Cardiac septum (tissue), 1 donor: ENCODE data around the gene RAD9A. TPM values are rescaled to one million over a fixed set of nuclear protein-coding genes. Genes with fewer than 3 reads are reported as not detected.

ENCODE experiments used
- DNase-seq: peaks from one replicate; pipeline ENCODE4 v3.0.0-alpha.2; 2020; ENCODE audit warnings: low spot score
- intact Hi-C: fragments of 100-400 bp; cut with DNase I; formaldehyde crosslinking; loops from one replicate; pipeline ENCODE4 v1.14.0; 2022
- long read RNA-seq: library from polyadenylated mRNA; unstranded; transcript quantifications from one replicate; pipeline ENCODE4 v2.0.0, GENCODE V29; 2021
- total RNA-seq: library from RNA; stranded (reverse); fragmentation: NEBNext Ultra II Directional; extraction: Animal tissue kit (Norgen Biotek cat#: 25700); gene quantifications from one replicate; pipeline ENCODE4 v1.2.1, GENCODE V29; 2021
- donor health status: DM: no; HTN: no; CAD: no.

The RAD9A gene
- total RNA-seq: 4.8 TPM
- long read RNA-seq, partial matches to known transcripts: 2 of 12 reads
- long read RNA-seq, other reads (novel, unspliced or antisense): 6 of 12 reads

DNA sequence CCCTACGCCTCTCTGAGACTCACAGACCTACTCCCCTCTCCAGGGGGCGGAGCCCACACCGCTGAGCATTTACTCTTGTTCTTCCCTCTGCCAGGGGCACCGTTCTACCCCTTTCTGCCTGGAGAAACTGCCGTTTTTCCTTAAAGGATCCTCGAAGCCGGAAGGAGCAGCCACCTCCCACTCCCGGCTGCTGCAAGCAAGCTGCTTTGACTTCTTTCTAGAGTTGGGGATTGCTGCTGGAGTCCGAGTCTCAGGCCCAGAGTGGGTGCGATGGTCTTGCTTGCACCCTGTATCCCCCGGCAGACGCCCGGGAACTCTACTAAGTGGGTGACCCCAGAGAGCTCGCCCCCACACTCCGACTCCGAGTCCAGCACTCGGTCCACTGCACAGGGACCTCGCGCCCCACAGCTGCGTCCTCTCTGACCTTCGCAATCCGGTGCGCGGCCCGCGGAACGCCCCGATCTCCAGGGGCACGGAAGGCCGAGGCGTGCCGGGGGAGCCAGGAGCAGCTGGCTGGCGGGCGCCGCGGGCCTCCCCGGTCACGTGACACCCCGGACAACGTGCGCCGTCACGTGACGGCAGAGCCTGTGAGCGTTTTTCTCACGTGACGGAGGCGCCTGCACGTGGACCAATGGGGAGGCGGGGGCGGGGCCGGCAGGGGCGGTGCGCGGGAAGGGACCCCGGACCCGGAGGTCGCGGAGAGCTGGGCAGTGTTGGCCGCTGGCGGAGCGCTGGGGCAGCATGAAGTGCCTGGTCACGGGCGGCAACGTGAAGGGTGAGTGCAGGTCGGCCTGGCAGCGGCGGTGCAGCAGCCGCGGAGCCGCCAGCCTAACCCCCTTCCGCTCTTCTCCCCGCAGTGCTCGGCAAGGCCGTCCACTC lies at the start of gene RAD9A:
RAD9A (plus strand) TSS at position 683 of the 879 bp plus-strand sequence; CDS start at position 742, 59 bp downstream.
- intact Hi-C loops: loop anchor here (2.0 to 5.0 kb wide), 3 partner anchors 36 to 115 kb away; partner anchors contain the start of genes RPS6KB2 and TMEM134
- DNase-seq: peak; percentile 98

GRCh38 chr11:67344264-67344663 lies 47.5 kb upstream of the RAD9A start:
- no peak for DNase-seq
- intact Hi-C loops: no loop called here

- intact Hi-C loops: loop anchor here (5.0 kb wide), 1 partner anchor 37 kb away; no protein-coding TSS in a partner anchor
- no peak for DNase-seq
These were observed 46.4 kb upstream of the RAD9A start for GRCh38 chr11:67345247-67345919.

DNA sequence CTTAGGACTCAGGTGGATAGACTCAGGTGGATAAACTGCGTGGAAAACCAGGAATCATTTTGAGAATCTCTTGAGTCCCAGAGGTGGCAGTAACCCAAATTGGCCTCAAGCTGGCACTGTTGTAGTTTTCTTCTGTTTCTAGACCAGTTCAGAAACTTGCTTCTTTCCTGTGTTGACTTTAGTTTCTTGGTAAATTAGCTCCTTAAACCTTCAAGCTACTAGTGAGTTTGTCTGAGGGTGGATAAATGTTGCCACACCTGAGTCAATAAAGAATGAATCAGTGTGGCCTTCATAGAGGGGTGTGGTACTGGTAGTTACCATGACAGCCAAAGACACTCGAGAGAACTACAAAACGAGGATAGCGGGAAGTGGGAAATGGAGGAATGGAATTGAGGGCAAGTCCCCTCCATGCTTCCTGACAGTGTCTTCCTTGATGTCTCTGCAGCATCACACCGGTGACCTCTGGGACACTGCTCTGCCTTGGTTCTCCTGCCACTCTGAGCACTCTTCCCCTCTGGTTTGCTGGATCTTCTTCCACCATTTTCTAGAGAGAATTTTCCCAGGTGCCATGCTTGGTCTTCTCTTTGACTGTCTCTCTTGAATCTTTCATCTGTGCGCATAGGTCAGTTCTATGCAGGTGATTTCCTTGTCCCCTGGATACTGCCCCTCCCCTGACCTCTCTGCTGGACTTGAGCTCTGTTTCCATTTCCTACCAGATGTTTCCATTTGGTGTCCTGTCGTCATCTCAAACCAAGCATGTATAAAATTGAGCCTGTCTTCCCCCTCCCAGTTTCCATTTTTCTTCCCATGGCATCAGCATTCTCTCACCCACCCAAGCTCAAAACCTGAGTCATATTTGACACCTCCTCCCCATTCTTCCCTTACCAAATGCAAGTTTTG lies 45.6 kb upstream of the RAD9A start:
- intact Hi-C loops: loop anchor here (5.0 kb wide), 1 partner anchor 36 kb away; no protein-coding TSS in a partner anchor
- no peak for DNase-seq

DNA sequence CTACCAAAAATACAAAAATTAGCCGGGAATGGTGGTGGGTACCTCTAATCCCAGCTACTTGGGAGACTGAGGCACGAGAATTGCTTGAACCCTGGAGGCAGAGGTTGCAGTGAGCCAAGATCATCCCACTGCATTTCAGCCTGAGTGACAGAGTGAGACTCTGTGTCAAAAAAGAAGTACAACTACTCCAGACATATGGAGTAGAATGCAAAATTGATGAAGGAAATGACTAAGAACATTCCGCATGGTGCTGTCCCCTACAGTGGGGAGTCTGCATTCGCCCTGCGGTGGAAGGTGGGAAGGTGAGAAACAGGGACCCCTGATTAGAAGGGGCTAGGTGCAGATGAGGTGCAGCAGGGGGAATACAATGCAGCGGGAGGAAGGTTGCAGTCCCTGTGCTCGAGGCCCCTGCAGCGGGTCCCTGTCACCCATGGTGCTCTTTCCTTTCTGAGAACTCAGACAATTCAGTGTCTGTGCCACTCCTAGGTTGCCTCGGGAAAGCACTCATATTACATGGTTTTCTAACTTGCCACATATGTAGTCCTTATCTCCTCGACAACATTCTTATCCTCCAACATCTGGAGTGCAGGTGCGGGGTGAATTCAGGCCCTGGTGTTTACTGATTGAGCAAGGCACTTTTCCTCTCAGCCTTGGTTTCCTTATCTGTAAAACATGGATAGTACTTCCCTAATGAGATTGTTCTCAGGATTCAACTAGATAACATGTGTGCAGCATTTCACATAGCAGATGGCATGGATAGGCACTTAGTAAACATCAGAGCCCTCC lies 43.6 kb upstream of the RAD9A start:
- intact Hi-C loops: loop anchor here (5.0 kb wide), 1 partner anchor 34 kb away; no protein-coding TSS in a partner anchor
- DNase-seq: no peak

DNA sequence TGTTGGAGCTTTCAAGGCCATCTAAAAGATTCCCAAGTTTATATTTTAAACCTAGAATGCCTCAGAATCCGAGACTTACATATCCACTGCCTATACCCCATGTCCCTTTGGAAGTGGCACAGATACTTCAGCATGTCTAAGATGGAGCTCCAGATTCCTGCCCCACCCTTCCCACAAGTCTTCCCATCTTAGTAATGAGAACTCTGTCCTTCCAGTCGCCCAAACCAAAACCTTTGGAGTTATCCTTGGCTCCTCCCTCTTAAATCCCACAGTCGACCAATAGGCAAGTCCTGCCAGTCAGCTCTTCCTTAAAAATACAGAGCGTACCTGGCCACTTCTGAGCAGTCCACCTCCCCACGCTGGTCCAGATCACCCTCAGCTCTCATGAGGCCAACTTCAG lies 42.8 kb upstream of the RAD9A start:
- intact Hi-C loops: loop anchor here (5.0 kb wide), 1 partner anchor 33 kb away; no protein-coding TSS in a partner anchor
- DNase-seq: no peak

GRCh38 chr11:67349457-67349856 lies 42.3 kb upstream of the RAD9A start:
- intact Hi-C loops: loop anchor here (5.0 kb wide), 1 partner anchor 33 kb away; no protein-coding TSS in a partner anchor
- no peak for DNase-seq

DNA sequence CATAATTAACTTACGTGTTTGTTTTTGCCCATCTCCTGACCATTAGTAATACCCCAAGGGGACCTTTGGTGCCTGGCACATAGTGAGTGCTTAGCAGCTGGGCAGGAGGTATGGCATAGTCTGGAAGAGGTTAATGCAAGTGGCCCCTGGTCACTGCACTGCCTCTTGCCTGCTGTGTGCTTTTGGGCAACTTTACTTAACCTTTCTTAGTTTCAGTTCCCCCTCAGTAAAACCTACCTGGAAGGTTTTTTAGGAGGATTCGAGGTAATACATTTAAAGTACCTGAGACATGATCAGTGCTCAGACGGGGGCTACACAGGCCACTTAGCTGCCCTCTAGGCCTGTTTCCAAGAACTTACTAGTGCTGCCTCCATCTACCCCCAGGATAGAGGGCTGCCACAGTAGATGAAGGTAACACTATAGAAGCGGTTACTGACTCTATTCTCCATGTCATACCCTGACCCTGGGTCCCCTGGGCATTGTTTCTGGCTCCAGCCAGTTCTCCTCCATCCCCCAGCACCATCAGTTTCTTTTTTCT lies 41.8 kb upstream of the RAD9A start:
- DNase-seq: no peak
- intact Hi-C loops: loop anchor here (5.0 kb wide), 1 partner anchor 32 kb away; no protein-coding TSS in a partner anchor

GRCh38 chr11:67351275-67352005 lies 40.3 kb upstream of the RAD9A start:
- intact Hi-C loops: no loop called here
- peak; percentile 82 for DNase-seq

GRCh38 chr11:67352546-67353316 lies 39.1 kb upstream of the RAD9A start:
- intact Hi-C loops: loop anchor here (1.0 kb wide), 1 partner anchor 35 kb away; no protein-coding TSS in a partner anchor
- DNase-seq: peak; percentile 89

DNA sequence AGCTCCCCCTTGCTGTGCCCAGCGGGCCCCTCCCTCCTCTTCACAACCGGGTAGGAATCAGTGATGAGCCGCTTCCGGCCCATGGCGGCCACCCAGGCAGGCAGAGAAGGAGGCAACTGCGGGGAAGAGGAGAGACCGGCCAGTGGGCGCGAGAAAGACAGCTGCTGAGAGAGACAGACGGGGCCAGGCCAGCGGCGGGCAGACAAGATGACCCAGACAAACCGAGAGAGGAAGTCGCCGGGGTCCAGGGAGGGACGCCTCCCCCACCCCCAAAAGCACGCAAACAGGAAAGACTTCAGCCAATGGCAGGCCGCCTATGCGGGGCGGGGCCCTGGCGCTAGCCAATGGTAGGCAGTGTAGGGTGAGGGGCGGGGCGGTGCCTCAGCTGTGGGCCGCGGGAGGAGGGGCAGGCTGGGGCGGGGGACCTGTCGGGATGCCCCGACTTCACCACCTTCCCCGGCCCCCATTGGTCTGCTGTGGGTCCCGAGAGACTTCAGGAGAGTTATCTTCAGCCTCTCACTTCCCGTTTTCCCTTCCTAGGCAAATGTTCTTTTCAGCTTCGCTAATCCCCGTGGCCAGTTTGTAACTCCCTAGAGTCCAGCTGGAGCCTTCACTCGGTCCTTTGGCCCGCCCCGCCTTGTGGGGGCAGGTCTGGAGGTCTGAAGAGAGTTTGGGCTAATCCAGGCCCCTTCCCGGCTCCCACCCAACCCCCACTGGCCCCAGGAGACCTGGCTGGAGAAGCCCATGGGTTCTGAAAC lies 38.3 kb upstream of the RAD9A start, which contains the start of gene POLD4:
POLD4 (minus strand) TSS at position 230 of the 758 bp plus-strand sequence; CDS start at position 83, 147 bp downstream.
- intact Hi-C loops: loop anchor here (1.0 kb wide), 2 partner anchors 21 to 36 kb away; no protein-coding TSS in a partner anchor

GRCh38 chr11:67354075-67355022 lies 37.4 kb upstream of the RAD9A start:
- intact Hi-C loops: loop anchor here (1.0 to 5.0 kb wide), 2 partner anchors 20 to 153 kb away; partner anchors contain the start of genes CDK2AP2 and PITPNM1
- DNase-seq: peak; percentile 82

More for the DNA sequence above, 38.3 kb upstream of the RAD9A start, which contains the start of gene POLD4:
- peak; percentile 100 for DNase-seq

- intact Hi-C loops: loop anchor here (5.0 kb wide), 1 partner anchor 152 kb away; the partner anchor contains the start of genes CDK2AP2 and PITPNM1
- DNase-seq: no peak
These were observed 36.6 kb upstream of the RAD9A start for GRCh38 chr11:67355023-67355793.
